ENCODE data around the gene SUFU.
"Not testable (repeated sequence)": the region's sequence is repeated elsewhere in the genome, so short reads cannot be mapped to it uniquely, and the experiment has no call there.

Gene SUFU

DNA sequence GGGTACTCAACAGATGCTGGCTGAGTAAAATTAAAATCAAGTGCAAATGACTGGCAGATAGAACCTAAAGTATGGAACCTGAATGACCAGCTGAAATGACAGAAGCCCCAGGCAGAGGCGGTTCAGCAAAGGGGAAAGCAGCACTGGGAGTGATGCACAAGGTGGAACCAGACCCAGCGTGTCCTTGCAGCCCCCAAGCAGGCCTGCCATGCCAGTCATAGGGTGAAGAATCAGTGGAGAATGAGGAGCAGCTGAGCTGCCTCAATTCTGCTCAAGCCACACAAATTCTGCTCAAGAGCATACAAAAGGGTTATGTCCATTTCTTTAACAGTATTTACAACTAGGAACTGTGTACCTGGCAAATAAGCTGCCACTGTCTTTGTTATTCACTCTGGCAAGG lies 10.0 kb upstream of the SUFU start:
- H3K27me3 Mint-ChIP-seq, result no peaks in the 10 kb centered on the region
- H3K9me3 Mint-ChIP-seq, result no peaks in the 10 kb centered on the region
- no peak for DNase-seq
- H3K27ac Mint-ChIP-seq, result peak overlapping the region in 1 of 2 donors; percentile 60
- H3K4me3 Mint-ChIP-seq, result no peak overlapping the region
- peaks cover 51% of the 10 kb centered on the region for H3K36me3 Mint-ChIP-seq (ENCODE audit: insufficient read depth)
- no peak for ATAC-seq (replicated peaks)
- peaks cover 16 to 48% of the 10 kb centered on the region in 2 donors for H3K4me1 Mint-ChIP-seq (ENCODE audit: low read depth in 2 of 2)

DNA sequence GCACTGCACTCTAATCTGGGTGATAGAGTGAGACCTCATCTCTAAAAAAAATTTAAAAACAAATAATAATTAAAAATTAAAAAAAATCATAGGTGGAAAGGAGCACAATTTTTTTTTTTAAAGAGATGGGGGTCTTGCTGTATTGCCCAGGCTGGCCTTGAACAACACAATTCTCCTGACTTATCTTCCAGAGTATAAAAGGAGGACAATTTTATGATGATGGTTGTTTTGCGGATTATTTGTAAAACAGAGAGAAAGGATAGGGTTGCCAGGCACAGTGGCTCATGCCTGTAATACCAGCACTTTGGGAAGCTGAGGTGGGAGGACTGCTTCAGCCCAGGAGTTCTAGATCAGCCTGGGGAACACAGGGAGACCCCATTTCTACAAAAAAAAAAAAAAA lies 6.2 kb upstream of the SUFU start:
- H3K4me1 Mint-ChIP-seq (ENCODE audit: low read depth in 2 of 2), result peaks cover 18 to 56% of the 10 kb centered on the region in 2 donors
- H3K9me3 Mint-ChIP-seq, result no peaks in the 10 kb centered on the region
- H3K27ac Mint-ChIP-seq, result peak overlapping the region in 1 of 2 donors; percentile 38
- no peaks in the 10 kb centered on the region for H3K27me3 Mint-ChIP-seq
- ATAC-seq (replicated peaks), result no peak
- no peak for DNase-seq
- no peak overlapping the region for H3K4me3 Mint-ChIP-seq
- H3K36me3 Mint-ChIP-seq (ENCODE audit: insufficient read depth), result peaks cover 28% of the 10 kb centered on the region

DNA sequence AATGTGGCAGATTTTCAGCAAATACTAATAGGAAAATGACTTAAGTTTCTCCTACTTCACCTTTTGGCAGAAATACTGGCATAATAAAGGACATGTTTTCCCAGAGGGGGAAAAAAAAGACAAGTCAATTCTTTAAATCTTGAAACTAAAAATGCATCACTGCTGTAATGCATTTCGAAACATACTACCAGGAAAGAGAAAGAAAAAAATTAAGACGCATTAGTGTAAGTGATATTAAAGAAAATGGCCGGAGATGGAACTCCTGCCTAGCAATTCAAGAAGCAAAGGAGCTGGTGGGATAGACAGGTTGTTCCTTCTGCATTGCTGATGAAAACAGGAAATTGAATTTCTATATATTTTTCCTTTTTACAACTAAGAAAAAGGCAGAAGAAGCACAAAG lies 4.4 kb upstream of the SUFU start:
- peaks cover 12 to 43% of the 10 kb centered on the region in 2 donors for H3K4me1 Mint-ChIP-seq (ENCODE audit: low read depth in 2 of 2)
- peaks cover 12% of the 10 kb centered on the region for H3K36me3 Mint-ChIP-seq (ENCODE audit: insufficient read depth)
- no peak for DNase-seq
- peak overlapping the region in 1 of 2 donors; percentile 34 for H3K4me3 Mint-ChIP-seq
- no peaks in the 10 kb centered on the region for H3K27me3 Mint-ChIP-seq
- no peaks in the 10 kb centered on the region for H3K9me3 Mint-ChIP-seq
- H3K27ac Mint-ChIP-seq, result peak overlapping the region in 1 of 2 donors; percentile 59
- ATAC-seq (replicated peaks), result no peak

DNA sequence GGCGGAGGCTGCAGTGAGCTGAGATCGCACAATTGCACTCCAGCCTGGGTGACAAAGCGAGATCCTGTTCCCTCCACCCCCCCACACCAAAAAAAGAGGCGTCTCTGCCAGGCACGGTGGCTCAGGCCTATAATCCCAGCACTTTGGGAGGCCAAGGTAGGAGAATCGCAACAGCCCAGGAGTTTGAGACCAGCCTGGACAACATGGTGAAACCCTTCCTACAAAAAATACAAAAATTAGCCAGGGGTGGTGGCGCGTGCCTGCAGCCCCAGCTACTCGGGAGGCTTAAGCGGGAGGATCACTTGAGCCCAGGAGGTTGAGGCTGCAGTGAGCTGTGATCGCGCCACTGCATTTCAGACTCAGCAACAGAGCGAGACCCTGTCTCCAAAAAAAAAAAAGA lies 3.1 kb upstream of the SUFU start:
- not testable (repeated sequence) for H3K9me3 Mint-ChIP-seq

DNA sequence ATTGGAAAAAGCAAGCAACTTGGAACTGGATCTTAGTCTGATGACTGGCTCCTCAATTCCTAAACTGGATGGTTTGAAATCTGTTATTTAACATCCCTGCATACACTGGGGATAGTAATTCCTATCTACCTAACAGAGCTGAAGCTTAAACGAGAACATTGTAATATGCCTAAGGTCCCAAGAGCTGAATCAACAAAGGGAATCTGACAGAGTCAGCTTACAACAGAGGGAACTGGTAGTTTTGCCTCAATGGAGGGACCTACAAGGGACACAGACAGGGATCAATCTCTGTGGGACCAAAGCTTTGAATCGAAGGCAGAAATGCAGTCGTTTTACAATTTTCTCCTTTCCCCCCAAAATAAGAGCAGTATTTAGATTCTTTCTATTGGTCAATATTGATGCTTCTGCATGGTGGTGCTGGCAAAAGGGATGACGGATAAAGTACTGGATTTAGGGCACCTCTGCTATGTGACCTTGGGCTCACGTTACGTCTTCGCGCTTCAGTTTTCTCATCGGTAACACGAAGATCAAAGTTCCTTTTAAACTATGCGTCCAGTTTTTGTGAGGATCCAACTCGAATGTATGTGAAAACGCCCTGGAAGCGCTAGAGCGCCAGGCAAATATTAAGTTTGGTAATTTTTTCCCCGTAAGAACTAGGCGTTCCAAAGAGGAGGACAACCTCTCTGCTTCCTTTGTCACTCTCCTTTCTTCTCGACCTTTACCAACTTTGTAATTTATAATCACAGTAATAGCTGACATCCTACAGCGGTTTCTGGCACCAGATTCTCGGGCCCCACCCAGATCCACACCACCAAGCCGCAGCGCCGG lies 2.4 kb upstream of the SUFU start:
- ATAC-seq (replicated peaks), result no peak
- no peak overlapping the region for H3K4me3 Mint-ChIP-seq

More for the DNA sequence above, 3.1 kb upstream of the SUFU start:
- H3K27me3 Mint-ChIP-seq; H3K4me3 Mint-ChIP-seq; ATAC-seq (replicated peaks); DNase-seq: not testable (repeated sequence)
- Mint-ChIP-seq H3K36me3 (ENCODE audit: insufficient read depth) (peaks cover 19% of the 10 kb centered on the region), H3K27ac (peak overlapping the region in 1 of 2 donors; percentile 20), H3K4me1 (ENCODE audit: low read depth in 2 of 2) (peaks cover 25 to 55% of the 10 kb centered on the region in 2 donors)

DNA sequence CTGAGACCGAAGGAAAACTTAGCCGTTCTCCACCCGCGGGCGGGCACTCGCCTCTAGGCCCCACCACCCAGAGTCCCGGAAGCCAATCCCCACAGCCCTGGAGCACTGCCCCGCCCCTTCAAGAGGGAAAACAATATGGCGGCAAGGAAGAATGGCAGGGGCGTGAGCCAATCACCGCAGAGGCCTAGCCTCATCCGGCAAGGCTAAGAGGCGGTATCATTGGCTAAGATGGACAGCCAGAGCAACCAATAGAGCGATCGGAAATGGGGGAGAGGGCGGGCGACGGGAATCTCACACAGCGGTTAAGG lies 1.8 kb upstream of the SUFU start:
- H3K27me3 Mint-ChIP-seq, result no peaks in the 10 kb centered on the region
- H3K4me3 Mint-ChIP-seq, result no peak overlapping the region
- H3K4me1 Mint-ChIP-seq (ENCODE audit: low read depth in 2 of 2), result peaks cover 26 to 45% of the 10 kb centered on the region in 2 donors
- H3K9me3 Mint-ChIP-seq, result no peaks in the 10 kb centered on the region
- H3K27ac Mint-ChIP-seq, result no peak overlapping the region
- ATAC-seq (replicated peaks) (peak; percentile 73), DNase-seq (peak; percentile 98 to 100 (median 98))
- H3K36me3 Mint-ChIP-seq (ENCODE audit: insufficient read depth), result peaks cover 7% of the 10 kb centered on the region

More for the DNA sequence above, 2.4 kb upstream of the SUFU start:
- Mint-ChIP-seq H3K4me1 (ENCODE audit: low read depth in 2 of 2) (peaks cover 25 to 50% of the 10 kb centered on the region in 2 donors), H3K36me3 (ENCODE audit: insufficient read depth) (peaks cover 13% of the 10 kb centered on the region), H3K9me3 (no peaks in the 10 kb centered on the region), H3K27ac (peak overlapping the region in 1 of 2 donors; percentile 20), H3K27me3 (no peaks in the 10 kb centered on the region)
- DNase-seq, result no peak

DNA sequence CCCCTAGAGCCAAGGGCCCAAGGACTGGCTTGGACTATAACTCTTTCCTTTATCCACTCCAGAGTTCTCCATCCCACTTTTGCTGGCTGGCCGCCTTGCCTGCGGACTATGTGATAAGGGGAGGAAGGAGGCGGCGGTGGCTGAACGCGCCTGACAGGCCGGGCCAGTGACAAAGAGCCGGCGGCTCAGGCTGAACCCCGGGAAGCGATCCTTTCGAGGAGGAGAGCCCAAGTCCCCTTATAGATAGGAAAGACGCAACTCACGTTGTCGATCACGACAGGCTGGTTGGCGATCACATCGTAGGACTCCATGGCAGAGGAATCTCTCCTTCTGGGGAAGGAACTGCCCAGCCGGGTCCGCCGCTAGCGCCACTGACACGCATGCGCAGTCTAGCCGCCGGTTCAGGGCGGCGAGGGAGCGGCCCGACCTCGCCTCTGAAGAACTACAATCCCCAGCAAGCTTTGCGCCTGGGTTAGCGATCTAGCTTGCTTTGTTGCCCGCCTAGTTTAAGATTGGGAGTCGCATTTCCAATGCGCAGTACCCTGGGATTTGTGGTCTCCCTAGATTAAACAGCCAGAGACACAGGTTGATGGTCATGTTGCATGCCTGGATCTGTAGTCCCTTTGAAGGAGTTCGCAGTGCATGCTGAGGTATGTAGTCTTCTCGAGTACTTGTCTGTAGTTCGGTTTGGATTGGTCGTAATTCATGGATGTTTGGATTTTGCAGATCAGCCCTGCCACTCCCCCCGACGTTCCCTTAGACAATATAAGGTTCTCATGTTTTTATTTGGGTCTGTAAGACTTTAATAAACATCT lies 1.2 kb upstream of the SUFU start, which contains the start of gene ACTR1A:
TSS of gene ACTR1A (minus strand) at position 376 of the 815 bp plus-strand sequence. CDS start at position 311, 65 bp downstream.
- DNase-seq, result peak; percentile 93 to 95 (median 95)
- peak; percentile 55 for ATAC-seq (replicated peaks)
- Mint-ChIP-seq H3K4me1 (ENCODE audit: low read depth in 2 of 2) (peaks cover 28 to 45% of the 10 kb centered on the region in 2 donors), H3K9me3 (no peaks in the 10 kb centered on the region), H3K36me3 (ENCODE audit: insufficient read depth) (peaks cover 7% of the 10 kb centered on the region), H3K27ac (peak within 1 kb of the TSS in 1 of 2 donors; percentile 92), H3K4me3 (no peak within 1 kb of the TSS), H3K27me3 (no peaks in the 10 kb centered on the region)

DNA sequence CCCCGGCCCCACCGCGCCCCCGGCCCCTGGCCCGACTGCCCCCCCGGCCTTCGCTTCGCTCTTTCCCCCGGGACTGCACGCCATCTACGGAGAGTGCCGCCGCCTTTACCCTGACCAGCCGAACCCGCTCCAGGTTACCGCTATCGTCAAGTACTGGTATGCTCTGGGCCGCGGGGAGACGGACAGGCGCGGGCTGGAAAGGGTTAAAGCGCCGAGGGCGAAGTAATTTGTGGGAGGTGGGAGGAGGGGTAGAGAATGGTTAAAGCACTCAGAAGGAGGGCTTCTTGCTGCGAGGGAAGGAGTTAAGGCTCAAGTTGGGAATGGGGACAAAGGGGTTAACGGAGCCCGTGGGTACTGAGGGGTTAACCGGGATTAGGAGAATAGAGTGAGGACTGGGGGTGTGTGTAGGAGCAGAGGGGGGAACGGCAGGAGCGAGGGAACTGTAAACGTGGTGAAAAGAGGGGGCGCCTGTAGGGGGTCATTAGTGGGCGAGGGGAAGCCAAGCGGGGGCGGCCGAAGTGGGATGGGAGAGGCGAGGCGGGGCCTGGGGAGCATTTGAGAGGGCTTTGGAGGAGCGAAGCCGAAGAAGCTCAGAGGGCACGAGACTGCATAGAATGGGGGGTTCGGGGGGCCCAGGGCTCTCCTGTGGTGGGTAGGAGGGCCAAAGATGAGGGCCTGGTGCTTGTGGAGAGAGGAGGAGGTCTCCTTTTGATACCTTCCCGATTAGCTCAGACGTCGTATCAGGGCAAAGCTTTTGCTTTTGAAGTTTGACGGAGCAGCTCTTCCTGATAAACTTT lies 605 bp downstream of the SUFU start:
- ATAC-seq (replicated peaks), result no peak
- H3K27me3 Mint-ChIP-seq, result no peaks in the 10 kb centered on the region
- peak overlapping the region; percentile 89 to 92 for H3K27ac Mint-ChIP-seq
- peaks cover 25 to 30% of the 10 kb centered on the region in 2 donors for H3K4me1 Mint-ChIP-seq (ENCODE audit: low read depth in 2 of 2)
- H3K4me3 Mint-ChIP-seq, result no peak overlapping the region
- peaks cover 7% of the 10 kb centered on the region for H3K36me3 Mint-ChIP-seq (ENCODE audit: insufficient read depth)
- H3K9me3 Mint-ChIP-seq, result no peaks in the 10 kb centered on the region
- no peak for DNase-seq

DNA sequence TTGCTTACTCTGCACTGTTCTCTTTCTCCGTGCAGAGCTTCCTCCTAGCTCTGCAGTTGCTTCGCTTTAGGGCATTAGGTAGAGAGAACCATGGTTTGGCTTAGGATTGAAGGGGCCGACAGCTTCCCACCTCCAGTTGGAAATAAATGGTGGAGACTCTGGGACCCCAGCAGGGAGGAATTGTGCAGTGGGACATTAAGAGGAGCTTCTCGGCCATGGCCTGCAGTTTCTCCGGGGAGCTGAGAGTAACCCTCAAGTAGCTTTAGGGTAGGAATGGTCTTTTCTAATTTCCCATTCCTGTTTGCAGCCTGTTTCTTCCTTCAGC lies 1.2 kb downstream of the SUFU start:
- H3K27ac Mint-ChIP-seq, result peak overlapping the region; percentile 89 to 92

DNA sequence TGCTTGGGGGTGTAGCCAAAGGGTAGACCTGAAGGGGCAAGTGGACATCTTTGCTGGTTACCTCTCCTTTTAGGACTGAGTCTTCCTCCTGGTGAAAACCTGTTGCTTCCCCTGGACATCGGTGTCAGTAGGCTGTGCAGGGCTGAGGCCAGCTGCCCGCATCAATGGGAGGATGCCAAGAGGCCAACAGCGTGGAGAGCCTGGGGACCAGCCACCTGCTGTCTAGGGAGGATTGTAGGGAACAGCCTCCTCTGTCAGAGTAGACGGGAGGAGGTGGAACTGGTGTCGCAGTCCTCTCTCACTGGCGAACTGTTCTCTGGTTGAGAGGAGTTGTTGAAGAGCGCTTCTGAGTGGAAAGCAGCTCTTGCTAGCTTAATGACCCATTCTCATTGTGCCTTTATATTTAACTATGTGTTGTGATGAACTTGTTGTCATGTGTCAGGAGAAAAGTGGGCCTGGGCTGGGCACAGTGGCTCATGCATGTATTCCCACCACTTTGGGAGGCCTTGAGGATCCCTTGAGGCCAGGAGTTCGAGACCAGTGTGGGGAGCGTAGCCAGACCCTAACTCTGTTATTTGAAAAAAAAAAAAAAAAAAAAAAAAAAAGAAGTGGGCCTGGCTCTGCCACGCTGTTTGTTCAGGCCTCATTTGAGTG lies 1.8 kb downstream of the SUFU start:
- Mint-ChIP-seq H3K27ac (peak overlapping the region in 1 of 2 donors; percentile 89), H3K4me3 (no peak overlapping the region)

More for the DNA sequence above, 1.2 kb downstream of the SUFU start:
- no peak for ATAC-seq (replicated peaks)
- H3K9me3 Mint-ChIP-seq, result no peaks in the 10 kb centered on the region
- peaks cover 24 to 25% of the 10 kb centered on the region in 2 donors for H3K4me1 Mint-ChIP-seq (ENCODE audit: low read depth in 2 of 2)
- H3K4me3 Mint-ChIP-seq, result no peak overlapping the region
- H3K27me3 Mint-ChIP-seq, result no peaks in the 10 kb centered on the region
- no peak for DNase-seq
- H3K36me3 Mint-ChIP-seq (ENCODE audit: insufficient read depth), result peaks cover 10% of the 10 kb centered on the region

DNA sequence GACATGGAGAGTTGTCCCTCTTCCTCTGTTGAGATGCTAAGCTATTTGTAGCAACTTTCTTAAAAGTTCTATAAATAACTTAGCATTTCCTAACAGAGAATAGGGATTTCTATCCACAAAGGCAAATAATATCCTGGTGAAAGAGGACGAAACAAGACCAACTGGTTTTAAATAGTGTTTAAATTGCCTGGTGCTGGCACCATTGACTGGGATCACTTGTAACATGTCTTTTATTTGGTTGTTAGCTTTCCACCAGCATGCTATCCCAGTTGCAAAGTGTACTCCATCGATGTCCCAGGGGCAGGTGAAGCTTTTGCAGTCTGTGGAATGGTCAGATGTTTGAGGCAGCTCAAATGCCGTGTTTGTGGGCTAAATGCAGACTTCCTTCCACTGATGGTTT lies 3.7 kb downstream of the SUFU start:
- Mint-ChIP-seq H3K27me3 (no peaks in the 10 kb centered on the region), H3K4me3 (no peak overlapping the region), H3K4me1 (ENCODE audit: low read depth in 2 of 2) (peaks cover 24 to 30% of the 10 kb centered on the region in 2 donors), H3K27ac (no peak overlapping the region), H3K9me3 (no peaks in the 10 kb centered on the region), H3K36me3 (ENCODE audit: insufficient read depth) (peaks cover 22% of the 10 kb centered on the region)
- ATAC-seq (replicated peaks) (no peak), DNase-seq (no peak)

More for the DNA sequence above, 1.8 kb downstream of the SUFU start:
- H3K4me1 Mint-ChIP-seq (ENCODE audit: low read depth in 2 of 2), result peaks cover 24 to 25% of the 10 kb centered on the region in 2 donors
- DNase-seq (no peak), ATAC-seq (replicated peaks) (no peak)
- H3K27me3 Mint-ChIP-seq, result no peaks in the 10 kb centered on the region
- H3K36me3 Mint-ChIP-seq (ENCODE audit: insufficient read depth), result peaks cover 13% of the 10 kb centered on the region
- H3K9me3 Mint-ChIP-seq, result no peaks in the 10 kb centered on the region

DNA sequence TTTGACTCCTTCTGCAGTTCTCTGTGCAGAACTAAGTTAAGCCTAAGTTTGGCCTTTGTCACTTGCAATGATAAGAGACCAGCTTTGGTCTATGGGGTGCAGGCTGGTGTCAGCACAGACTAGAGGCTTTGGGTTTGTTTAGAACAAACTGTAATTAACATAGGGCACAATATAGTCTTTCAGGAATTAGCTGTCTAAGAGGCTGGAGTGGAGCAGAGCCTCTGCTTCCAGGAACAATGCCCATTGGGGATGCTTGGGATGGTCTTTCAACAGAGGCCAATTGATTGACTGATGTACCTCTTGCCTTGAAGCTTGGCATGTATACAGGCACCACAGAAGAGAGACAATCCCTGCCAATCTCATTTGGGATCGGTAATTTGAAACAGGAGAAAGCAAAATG lies 4.7 kb downstream of the SUFU start:
- Mint-ChIP-seq H3K36me3 (ENCODE audit: insufficient read depth) (peaks cover 24% of the 10 kb centered on the region), H3K27ac (peak overlapping the region in 1 of 2 donors; percentile 23), H3K9me3 (no peaks in the 10 kb centered on the region), H3K4me3 (no peak overlapping the region), H3K27me3 (no peaks in the 10 kb centered on the region), H3K4me1 (ENCODE audit: low read depth in 2 of 2) (peaks cover 24 to 30% of the 10 kb centered on the region in 2 donors)
- ATAC-seq (replicated peaks) (no peak), DNase-seq (no peak)

DNA sequence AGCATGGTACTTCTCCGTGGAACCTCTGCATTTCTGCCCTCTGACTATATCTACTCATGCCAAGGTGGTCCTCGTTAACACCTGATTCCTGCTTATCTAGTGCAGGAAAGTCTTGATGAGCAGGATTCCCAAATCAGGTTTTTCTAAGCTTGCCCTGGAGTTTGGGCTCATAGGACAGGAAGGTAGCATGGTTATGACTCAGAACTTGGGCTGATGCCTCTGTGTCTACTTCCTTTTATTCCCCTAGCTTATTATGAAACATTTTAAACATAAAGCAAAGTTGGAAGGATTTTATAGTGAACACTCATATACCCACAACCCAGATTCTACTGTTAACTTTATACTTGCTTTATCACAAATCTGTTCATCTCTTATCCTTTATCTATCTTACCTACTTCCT lies 5.6 kb downstream of the SUFU start:
- H3K9me3 Mint-ChIP-seq, result no peaks in the 10 kb centered on the region
- peaks cover 29% of the 10 kb centered on the region for H3K36me3 Mint-ChIP-seq (ENCODE audit: insufficient read depth)
- DNase-seq (no peak), ATAC-seq (replicated peaks) (no peak)
- H3K4me1 Mint-ChIP-seq (ENCODE audit: low read depth in 2 of 2), result peaks cover 21 to 26% of the 10 kb centered on the region in 2 donors
- no peak overlapping the region for H3K4me3 Mint-ChIP-seq
- no peaks in the 10 kb centered on the region for H3K27me3 Mint-ChIP-seq
- H3K27ac Mint-ChIP-seq, result no peak overlapping the region

All from effector memory CD8-positive, alpha-beta T cell (primary cell).